Stimulated activated naive CD4-positive, alpha-beta T cell treated with Interleukin-2 at 50 U/mL for 16 hours (primary cell): ENCODE measurements around the gene PRAME.
"Not testable (repeated sequence)": the region's sequence is repeated elsewhere in the genome, so short reads cannot be mapped to it uniquely, and the experiment has no call there.

Experiments used
- DNase-seq: peaks from one replicate; lab custom pipeline; 2025; lab: John Stamatoyannopoulos, UW

Gene PRAME

DNA sequence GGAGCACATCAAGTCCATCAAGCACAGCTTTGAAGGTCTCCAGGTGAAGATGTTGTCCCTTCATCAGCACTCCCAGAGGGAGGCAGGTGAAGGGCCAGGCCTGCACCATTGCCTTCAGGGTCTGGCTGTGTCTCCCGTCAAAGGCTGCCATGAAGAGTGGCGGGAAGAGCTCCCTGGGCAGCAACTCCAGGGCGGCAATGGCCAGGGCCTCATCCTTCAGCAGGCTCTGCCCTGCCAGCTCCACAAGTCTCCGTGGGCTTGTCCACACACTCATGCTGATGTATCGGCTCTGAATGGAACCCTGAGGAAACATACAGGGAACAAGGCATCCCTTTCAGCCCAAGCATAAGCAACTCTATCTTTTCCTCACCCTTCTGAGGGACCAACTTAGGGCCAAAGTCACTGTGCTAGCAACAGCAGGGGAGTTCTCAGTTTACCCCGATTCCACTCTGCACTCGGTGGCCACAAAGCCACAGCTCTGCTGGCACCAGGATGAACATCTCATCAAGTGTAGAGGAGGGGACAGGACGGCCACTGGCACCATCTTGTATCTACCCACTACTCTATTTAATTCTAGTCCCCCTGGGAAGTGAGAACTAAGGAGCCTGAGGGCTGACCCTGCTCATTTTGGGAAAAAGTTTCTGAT is 8.2 kb downstream of the PRAME start:
- no peak for DNase-seq

DNA sequence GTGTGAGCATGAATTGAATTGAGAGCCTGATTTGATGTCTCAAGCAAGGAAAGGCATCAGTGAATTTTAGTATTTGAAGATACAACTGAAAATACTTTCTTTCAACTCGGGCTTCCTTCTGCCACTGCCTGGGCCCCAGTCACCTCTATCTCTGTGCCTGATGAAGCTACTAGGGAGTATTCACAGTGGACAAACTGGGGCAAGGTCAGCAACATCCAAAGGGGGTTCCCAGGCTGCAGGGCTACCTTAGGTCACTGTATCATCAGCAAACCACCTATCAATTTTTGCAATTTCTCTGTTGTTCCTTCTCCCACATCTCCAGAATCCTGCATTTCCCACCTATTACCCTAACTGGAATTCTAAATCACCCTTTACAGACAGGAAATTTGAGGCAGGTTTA is 10.2 kb downstream of the PRAME start:
- DNase-seq: no peak

DNA sequence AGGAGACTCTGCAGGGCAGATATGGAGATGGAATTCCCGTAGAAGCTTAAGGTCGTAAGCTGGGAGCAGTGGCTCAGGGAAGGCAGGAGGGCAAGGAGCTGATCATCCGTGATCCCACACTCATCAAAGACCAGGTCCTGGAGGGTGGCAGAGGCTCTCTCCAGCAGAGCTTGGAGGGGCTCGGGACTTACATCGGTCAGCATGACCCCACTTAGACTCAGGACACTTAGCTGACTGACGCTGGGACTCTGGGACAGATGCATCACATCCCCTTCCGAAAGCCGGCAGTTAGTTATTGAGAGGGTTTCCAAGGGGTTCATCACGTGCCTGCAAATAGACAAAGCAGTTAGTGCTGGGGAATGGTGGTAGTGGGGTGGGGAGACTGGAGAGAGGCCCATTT is 10.7 kb downstream of the PRAME start:
- DNase-seq: no peak

DNA sequence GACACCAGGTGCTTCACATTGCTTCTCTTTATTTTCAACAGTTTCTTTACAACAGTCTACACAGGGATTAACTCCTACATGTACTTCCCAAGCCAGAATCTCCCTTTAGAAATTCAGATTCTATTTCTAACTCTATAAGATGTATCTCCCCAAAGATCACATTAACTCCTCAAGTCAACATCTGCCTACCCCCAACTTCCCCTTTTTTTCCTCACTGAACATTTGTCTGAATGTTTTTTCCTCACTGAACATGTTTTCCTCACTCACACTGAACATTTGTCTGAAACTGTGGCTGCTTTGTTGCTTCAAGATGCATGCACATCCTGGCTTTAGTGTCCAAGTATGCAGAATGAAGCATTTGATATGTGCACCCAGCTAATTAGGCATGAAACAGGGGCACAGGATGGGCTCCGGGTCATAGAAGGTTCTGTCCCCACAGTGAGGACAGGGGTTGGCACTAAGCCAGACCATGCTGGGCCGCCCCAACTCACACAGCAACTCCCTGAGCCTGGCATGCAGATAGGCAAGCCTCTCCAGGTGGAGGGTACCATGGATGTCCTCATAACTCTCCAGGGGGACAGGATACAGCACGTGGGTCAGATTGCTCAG is 11.3 kb downstream of the PRAME start:
- no peak for DNase-seq

DNA sequence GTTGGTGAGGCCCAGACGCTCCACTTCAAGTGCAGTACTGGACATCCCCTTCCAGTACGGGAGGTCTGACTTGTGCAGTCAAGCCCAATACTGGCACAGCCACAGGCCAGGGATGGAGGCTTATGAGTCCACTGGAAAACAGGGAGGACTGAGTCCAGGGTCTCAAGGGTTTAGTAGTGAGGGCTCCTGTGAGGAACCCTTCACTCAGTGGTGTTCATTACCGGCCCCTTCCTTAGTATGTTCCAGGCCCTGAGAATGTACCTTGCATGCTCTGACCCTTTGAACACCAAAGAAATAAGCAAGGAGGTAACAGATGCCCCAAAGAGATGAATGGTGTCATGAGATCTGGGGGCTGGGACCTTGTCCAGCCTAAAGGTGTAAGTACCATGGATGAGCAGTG is 11.8 kb downstream of the PRAME start:
- DNase-seq: no peak

DNA sequence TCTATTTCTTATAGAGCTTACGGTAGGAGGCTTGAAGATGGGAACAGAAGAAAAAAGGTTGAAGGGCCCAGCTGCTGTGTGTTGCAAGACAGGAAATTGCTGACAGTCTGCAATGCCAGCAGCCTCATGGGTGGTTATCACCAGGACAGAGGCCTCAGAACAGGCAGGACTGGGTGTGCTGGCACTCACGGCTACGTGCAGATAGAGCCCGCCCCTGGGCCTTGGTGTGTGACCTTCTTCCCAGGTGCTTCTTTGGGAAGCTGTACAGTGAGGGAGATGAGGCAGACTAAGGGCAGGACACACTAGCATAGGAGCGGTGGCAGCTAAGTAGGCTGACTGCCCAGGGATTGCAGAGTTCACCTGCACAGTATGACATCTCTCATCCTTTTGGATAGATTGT is 12.6 kb downstream of the PRAME start:
- DNase-seq: no peak

DNA sequence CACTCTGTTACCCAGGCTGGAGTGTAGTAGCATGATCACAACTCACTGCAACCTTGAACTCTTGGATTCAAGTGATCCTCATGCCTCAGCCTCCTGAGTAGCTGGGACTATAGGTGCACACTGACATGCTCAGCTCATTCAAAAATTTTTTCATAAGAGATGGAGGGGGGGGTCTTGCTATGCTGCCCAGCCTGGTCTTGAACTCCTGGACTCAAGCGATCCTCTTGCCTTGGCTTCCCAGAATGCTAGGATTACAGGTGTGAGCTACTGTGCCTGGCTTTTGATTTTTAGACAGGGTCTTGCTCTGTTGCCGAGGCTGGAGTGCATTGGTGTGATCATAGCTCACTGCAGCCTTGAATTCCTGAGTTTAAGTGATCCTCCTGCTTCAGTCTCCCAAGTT is 14.0 kb downstream of the PRAME start:
- no peak for DNase-seq

DNA sequence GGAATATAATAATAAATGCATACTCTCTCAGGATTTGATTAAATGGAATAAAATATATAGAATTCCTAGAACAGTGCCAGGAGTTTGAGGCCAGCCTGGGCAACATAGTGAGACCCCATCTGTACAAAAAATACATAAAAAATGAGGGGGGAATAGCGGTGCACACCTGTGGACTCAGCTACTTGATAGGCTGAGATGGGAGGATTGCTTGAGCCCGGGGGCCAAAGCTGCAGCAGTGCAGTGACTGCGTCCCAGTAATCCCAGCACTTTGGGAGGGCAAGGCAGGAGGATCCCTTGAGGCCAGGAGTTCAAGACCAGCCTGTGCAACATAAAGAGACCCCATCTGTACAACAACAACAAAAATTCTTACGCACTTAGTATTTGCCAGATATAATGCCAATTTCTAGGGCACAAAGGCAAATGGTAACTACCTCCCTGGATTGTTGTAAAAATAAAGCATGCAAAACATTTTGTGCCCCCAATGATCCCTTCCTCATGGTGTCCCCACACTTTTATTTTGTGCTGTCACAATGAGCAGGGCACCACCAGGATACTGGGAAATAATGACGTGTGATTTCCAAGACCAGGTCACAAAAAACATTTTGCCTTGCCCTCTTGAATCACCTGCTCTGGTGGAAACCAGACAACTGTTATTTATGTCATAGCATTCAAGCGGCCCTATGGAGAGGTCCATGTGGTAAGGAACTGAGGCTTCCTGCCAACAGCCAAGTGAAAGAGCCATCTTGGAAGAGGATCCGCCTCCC is 20.7 kb downstream of the PRAME start:
- DNase-seq: no peak

DNA sequence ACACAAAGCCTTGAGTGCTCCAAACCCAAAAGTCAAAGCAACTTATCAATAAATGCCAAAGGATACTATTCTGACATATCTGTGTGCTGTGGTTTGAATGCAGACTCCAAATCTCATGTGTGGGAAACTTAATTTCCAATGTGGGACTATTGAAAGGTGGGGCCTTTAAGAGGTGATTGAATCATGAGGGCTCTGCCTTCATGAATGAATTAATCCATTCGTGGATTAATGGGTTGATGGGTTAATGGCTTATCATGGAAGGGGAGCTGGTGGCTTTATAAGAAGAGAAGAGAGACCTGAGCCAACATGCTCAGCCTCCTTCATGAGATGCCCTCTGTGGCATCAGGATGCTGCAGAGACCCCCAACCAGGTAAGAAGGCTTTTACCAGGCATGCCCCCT is 22.1 kb downstream of the PRAME start:
- DNase-seq: no peak

DNA sequence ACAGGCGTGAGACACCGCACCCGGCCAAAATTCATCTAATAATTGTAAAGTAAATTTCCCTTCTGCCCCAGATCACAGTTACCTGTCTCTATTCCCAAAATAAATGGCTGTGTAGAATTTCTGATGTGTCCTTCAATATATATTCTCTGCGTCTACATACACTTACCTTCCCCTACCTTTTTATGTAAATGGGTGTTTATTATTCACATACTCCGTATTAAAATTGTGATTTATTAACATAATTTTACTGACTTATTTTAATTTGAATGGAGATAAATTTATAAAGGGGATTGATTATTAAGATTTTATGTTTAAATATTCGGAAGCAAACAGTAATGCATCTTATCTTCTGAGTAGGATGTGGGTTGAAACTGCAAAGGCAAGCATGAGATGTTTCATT is 22.6 kb downstream of the PRAME start:
- no peak for DNase-seq

DNA sequence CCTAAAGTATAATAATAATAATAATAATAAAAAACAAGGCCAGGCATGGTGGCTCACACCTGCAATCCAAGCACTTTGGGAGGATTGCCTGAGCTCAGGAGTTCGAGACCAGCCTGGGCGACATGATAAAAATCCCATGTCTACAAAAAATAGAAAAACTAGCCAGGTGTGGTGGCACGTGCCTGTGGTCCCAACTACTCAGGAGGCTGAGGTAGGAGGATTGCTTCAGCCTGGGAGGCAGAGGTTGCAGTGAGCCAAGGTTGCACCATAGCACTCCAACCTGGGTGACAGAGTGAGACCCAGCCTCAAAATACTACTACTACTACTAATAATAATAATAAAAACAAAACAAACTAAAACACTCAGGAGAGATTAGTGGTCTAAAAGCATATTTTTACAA is 23.4 kb downstream of the PRAME start:
- no peak for DNase-seq

DNA sequence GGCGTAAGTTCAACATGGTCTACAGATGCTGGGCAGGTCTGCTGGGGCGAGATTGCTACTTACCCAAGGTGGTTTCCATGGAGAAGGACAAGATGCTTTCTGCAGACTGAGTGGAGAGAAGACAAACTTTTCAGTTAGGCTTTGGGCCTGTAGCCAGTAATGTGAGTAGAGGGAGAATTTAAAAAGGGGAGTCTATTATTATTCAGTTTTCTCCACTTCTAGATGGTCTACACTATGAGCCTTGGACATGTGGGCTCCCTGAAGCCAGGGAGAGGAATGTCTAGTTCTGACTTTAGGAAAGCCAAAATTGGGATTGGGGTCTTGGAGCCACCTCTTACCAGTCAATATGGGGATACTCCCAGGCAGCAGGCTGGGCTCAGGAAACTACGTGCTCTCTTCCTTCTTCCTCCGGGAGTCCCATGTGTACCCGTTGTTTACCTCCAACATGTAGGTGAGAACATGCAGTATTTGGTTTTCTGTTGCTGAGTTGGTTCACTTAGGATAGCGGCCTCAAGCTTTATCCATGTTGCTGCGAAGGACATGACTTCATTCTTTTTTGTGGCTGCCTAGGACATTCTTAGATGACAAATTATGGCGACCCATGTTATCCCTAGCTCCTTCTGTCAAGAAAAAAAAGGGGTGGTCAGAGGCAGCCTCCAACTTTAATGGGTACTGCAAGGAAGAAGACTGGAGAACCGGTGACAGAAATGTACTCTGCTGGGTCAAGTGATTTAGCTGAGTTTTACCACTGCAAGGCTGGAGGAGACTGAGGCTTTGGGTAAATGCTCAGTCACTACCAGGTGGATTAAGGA is 24.3 kb downstream of the PRAME start:
- DNase-seq: no peak

DNA sequence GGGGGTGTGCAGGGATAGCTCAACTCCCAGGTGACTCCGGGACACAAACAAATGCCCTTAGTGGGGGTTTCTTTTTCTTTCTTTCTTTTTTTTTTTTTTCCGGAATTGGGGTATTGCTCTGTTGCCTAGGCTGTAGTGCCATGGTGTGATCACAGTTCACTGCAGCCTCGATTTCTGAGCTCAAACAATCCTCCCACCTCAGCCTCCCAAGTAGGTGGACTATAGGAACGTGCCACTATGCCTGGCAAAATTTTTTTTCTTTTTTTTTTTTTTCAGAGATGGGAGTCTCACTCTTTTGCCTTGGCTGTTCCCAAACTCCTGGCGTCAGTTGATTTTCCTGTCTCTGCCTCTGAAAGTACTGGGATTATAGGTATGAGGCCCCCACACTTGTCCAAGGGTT is 25.2 kb downstream of the PRAME start:
- no peak for DNase-seq

DNA sequence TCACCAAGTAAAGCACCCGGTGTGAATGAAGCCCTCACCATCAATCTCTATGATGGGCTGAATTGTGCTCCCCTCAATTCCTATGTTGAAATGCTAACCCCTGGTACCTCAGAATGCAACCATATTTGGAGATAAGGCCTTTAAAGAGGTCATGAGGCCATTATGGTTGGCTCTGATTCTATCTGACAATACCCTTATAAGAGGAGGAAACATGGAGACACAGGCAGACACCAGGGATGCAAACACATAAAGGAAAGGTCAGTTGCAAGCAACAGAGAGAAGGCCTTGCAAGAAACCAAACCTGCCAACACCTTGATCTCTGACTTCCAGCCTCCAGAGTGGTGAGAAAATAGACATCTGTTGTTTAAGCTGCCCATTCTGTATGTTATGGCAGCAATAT is 25.6 kb downstream of the PRAME start:
- DNase-seq: no peak

DNA sequence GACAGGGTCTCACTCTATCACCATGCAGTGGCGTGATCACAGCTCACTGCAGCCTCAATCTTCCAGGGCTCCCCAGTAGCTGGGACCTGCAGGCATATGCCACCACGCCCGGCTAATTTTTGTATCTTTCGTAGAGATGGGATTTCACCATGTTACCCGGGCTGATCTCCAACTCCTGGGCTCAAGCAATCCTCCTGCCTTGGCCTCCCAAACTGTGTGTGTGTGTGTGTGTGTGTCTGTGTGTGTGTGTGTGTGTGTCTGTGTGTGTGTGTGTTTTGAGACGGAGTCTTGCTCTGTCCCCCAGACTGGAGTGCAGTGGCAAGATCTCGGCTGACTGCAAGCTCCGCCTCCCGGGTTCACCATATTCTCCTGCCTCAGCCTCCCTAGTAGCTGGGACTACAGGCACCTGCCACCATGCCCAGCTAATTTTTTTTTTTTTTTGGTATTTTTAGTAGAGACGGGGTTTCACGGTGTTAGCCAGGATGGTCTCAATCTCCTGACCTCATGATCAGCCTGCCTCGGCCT is 26.5 kb downstream of the PRAME start:
- not testable (repeated sequence) for DNase-seq

DNA sequence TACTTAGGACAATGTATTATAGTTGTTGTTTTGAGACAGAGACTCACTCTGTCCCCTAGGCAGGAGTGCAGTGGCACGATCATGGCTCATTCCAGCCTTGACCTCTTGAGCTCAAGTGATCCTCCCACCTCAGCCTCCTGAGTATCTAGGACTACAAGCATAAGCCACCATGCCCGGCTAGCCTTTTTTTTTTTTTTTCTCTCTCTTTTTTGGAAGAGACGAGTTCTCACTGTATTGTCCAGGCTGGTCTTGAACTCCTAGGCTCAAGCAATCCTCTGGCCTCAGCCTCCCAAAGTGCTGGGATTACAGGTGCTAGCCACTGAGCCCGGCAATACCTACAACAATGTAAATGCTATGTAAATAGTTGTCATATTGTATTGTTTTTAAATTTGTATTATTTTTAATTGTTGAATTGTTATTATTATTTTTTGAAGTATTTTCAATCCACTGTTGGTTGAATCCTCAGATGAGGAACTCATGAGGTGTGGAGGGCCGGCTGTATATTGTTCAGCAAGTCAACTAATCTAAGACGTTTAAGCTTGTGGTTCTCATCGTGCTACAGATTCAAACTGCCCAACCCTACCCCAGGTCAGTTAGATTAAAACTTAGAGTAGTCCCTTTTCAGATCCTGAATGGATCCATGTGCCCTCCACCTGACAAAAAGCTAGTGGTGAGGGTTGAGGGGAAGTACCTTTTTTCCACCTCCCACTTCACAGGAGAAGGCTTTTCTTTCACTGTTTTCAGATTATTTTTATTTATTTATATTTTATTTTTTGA is 27.1 kb downstream of the PRAME start:
- no peak for DNase-seq

DNA sequence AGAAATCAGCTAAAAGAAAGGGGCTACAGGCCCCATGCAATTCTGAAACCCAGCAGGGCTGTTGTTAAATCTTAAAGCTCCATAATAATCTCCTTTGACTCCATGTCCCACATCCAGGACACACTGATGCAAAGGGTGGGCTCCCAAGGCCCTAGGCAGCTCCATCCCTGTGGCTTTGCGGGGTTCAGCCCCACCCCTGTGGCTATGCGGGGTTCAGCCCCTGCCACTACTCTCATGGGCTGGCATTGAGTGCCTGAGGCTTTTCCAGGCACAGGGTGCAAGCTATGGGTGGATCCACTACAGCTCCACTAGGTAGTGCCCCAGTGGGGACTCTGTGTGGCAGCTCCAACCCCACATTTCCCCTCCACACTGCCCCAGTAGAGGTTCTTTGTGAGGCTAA is 30.3 kb downstream of the PRAME start:
- DNase-seq: no peak

DNA sequence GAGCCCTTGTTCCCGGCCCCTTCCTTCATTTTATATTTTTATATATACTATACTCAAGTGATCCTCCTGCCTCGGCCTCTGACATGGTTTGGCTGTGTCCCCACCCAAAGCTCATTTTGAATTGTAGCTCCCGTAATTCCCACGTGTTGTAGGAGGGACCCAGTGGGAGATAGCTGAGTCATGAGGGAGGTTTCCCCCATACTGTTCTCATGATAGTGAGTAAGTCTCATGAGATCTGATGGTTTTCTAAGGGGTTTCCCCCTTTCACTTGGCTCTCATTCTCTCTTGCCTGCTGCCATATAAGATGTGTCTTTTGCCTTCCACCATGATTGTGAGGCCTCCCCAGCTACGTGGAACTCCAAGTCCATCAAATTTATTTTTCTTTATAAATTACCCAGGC is 31.8 kb downstream of the PRAME start:
- DNase-seq: no peak

DNA sequence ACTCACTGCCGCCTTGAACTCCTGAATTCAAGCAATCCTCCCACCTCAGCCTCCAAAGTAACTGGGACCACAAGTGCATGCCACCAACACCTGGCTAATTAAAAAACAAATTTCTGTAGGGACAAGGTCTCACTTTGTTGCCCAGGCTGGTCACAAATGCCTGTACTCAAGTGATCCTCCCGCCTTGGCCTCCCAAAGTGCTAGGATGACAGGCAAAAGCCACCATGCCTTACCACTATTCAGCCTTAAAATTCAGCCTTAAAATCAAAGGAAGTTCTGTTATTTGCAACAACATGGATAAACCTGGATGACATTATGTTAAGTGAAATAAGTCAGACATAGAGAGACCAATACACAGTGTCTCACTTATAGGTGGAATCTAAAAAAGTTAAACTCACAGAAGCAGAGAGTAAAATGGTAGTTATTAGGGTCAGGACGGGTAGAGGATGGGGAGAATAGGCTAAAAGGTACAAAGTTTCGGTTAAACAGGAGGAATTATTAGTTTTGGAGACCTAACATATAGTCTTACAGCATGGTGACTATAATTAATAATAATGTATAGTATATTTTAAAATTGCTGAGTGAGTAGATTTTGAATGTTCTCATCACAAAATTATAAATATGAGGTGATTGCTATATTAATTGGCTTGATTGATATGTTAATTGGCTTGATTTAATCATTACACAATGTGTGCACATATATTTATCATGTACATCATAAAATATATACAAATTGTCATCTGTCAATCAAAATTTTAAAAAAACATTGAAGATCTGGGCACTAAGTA is 32.7 kb downstream of the PRAME start:
- no peak for DNase-seq

DNA sequence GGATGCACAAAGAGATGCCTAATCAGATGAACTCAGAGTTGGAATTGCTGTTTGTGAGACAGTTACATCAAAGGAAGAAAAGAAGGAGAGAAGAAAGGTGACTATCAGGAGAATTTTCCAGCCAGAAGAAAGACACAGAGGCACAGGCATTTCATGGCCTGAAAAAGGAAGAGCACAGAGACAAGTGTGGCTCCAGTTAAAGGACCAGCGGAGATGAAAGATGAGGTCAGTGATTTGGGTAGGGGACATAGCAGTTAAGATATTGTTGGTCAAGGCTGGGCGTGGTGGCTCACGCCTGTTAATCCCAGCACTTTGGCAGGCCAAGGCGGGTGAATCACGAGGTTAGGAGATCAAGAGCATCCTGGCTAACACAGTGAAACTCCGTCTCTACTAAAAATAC is 35.6 kb downstream of the PRAME start:
- DNase-seq: no peak

DNA sequence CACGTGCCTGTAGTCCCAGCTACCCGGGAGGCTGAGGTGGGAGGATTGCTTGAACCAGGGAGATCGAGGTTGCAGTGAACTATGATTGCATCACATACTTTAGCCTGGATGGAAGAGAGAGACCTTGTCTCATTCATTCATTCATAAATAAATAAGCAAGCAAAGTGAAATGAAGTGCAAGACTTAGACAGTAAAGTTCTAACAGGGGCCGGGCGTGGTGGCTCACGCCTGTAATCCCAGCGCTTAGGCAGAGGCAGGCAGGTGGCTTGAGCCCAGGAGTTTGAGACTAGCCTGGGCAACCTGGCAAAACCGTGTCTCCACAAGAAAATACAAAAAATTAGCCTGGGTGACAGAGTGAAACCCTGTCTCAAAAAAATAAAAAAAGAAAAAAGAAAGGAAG is 37.4 kb downstream of the PRAME start:
- DNase-seq: no peak
